ENCODE data around the gene MICALL2.

MICALL2 gene

DNA sequence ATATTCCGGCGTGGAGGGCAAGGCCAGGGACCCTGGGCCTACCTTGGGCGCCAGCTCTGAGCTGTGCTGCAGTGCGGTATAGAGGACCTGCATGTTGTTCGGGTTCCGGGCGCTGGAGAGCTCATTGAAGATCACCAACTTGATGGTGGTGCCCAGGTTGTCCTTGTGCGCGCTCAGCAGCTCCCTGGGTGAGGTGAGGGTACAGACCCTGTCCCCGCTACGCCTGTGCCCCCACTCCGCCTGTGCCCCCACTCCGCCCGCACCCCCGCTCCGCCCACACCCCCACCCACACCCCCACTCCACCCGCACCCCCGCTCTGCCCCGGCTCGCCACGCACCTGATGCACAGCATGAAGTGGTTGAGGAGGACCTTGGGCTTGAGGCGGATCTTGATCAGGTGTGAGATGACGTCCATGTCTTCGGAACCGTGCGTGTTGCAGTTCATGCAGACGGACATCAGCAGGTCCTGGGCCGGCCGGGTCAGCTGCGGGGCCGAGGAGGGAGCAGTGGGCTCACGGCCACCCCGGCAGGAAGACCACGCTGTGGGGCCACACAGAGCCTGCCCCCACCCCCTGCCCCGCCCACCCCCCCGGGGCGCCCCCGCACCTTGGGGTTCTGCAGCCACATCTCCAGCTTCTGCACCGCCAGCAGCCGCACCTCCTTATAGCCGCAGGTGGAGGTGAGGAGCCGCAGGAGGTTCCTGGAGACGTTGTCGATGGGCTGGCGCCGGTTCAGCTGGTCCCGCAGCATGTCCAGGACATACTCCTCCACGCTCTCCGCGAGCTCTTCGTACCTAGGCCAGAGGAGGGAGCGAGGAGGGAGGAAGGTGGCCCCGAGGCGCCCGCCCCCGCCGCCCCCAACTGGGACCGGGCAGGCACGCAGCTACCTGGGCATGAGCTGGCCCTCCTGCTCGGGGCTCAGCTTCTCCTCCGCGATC lies 39.4 kb upstream of the MICALL2 start:
- Histone ChIP-seq H3K9me3 (ENCODE audit: control insufficient read depth in 2 of 2, low read length in 2 of 2) (no peaks in the 10 kb centered on the region), H3K27ac (ENCODE audit: low read length) (no peak overlapping the region), H3K4me3 (ENCODE audit: low read length in 2 of 2) (no peak overlapping the region), H3K4me1 (ENCODE audit: control insufficient read depth, insufficient read depth, low read length) (peaks cover 14% of the 10 kb centered on the region), H3K27me3 (ENCODE audit: control insufficient read depth in 1 of 2, insufficient read depth in 2 of 2, low read length in 2 of 2) (no peaks in the 10 kb centered on the region), H3K36me3 (ENCODE audit: control insufficient read depth in 2 of 2, insufficient read depth in 2 of 2, low read length in 2 of 2) (peaks cover 18 to 40% of the 10 kb centered on the region in 2 donors), H3K9ac (ENCODE audit: low read length in 2 of 2) (no peak overlapping the region)

DNA sequence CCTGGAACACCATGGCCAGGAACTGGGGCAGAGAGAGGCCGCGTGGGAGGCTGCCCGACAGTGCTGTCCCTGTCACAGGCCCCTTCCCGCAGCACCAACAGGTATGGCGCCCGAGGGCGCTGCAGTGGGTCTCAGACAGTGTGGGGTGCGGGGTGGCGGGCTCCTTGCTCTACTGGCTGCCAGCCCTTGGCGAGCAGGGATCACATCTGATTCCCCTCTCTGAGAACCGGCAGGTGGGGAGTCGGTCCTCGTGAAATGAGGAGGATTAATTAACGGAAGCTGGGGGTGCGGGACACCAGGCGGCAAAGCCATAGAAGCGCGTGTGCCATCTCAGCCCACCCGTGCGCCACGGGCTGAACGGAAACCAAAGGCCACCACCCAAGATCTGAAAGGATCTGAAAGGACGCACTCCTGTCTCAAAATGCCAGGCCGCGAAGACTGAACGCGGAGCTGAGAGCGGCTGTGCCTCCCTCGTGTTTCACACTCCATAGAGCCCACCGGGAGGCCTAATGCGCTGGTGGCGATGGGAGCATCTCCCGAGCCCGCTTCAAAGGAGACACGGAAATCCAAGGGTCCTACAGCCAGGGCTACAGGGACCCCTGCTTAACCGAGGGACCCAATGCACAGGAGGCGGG lies 38.1 kb upstream of the MICALL2 start:
- Histone ChIP-seq H3K4me1 (ENCODE audit: control insufficient read depth, insufficient read depth, low read length) (peaks cover 2% of the 10 kb centered on the region), H3K27ac (ENCODE audit: low read length) (no peak overlapping the region), H3K27me3 (ENCODE audit: control insufficient read depth in 1 of 2, insufficient read depth in 2 of 2, low read length in 2 of 2) (no peaks in the 10 kb centered on the region), H3K9me3 (ENCODE audit: control insufficient read depth in 2 of 2, low read length in 2 of 2) (no peaks in the 10 kb centered on the region), H3K36me3 (ENCODE audit: control insufficient read depth in 2 of 2, insufficient read depth in 2 of 2, low read length in 2 of 2) (peaks cover 18 to 41% of the 10 kb centered on the region in 2 donors), H3K9ac (ENCODE audit: low read length in 2 of 2) (no peak overlapping the region), H3K4me3 (ENCODE audit: low read length in 2 of 2) (no peak overlapping the region)

DNA sequence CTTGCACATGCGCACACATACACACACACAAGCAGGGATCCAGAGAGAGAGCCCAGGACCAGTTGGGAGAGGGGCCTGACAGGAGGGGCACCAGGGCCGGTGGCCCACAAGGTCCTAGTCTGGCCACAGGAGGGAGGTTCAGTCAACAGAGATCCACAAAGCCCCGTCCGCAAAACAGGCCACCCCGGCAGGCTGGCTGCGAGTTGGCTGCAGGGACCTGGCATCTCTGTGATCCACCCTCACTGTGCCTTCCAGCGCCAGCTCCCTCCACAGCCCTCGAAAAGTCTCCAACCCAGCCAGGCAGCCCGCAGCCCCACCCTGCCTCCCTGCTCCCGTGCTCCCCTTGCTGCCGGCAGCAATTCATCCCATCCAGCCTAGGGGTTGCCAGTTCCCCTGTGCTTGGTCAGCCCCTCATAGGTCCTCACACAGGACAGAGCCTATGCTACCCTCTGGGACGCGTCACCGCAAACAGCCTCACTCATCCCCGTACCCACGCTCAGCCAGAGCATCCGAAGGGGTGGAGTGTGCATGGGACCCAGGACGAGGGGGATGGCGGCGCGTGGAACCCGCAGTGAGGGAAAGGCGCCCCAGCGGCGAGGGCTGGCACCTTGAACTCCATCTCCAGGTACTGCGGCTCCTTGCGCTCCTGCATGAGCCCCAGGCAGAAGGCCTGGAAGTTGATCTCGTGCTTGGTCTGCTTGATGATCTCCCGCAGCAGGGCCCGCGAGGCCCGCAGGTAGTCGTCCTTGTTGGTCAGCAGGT lies 37.4 kb upstream of the MICALL2 start:
- Histone ChIP-seq H3K27me3 (ENCODE audit: control insufficient read depth in 1 of 2, insufficient read depth in 2 of 2, low read length in 2 of 2) (no peaks in the 10 kb centered on the region), H3K4me1 (ENCODE audit: control insufficient read depth, insufficient read depth, low read length) (no peaks in the 10 kb centered on the region), H3K27ac (ENCODE audit: low read length) (no peak overlapping the region), H3K4me3 (ENCODE audit: low read length in 2 of 2) (no peak overlapping the region), H3K9ac (ENCODE audit: low read length in 2 of 2) (no peak overlapping the region), H3K36me3 (ENCODE audit: control insufficient read depth in 2 of 2, insufficient read depth in 2 of 2, low read length in 2 of 2) (peaks cover 25 to 42% of the 10 kb centered on the region in 2 donors), H3K9me3 (ENCODE audit: control insufficient read depth in 2 of 2, low read length in 2 of 2) (no peaks in the 10 kb centered on the region)

DNA sequence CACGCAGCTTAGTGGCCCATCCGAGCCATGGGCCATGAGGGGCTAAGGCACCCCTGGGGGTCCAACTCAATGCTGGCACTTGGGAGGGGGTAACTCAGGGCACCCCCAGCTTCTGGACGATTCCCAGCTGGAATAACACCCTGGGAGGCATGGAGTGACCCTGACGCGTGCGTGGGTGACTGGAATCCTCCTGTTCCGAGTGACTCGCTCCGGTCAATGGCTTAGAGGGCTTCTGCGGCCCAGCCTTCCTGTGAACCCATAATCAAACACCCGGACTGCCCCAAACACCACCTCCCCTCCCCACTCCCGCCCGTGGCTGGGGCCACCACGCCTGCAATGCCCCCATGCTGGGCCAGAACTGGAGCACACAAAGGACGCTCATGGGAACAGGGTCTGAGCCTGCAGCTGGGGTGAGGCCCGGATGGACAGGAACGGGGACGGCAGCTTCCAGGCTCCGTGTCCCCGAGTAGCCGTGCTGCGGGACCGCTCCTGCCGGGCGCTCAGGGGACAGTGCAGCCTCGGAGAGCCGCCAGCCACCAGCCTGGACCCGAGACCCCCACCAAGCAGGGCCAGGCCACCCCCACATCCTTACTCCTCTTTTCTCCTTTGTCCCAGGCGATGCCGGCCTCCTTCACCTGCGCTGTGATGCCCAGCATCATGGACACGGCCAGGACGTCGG lies 36.4 kb upstream of the MICALL2 start:
- Histone ChIP-seq H3K9me3 (ENCODE audit: control insufficient read depth in 2 of 2, low read length in 2 of 2) (no peaks in the 10 kb centered on the region), H3K4me1 (ENCODE audit: control insufficient read depth, insufficient read depth, low read length) (no peaks in the 10 kb centered on the region), H3K36me3 (ENCODE audit: control insufficient read depth in 2 of 2, insufficient read depth in 2 of 2, low read length in 2 of 2) (peaks cover 23 to 46% of the 10 kb centered on the region in 2 donors)

DNA sequence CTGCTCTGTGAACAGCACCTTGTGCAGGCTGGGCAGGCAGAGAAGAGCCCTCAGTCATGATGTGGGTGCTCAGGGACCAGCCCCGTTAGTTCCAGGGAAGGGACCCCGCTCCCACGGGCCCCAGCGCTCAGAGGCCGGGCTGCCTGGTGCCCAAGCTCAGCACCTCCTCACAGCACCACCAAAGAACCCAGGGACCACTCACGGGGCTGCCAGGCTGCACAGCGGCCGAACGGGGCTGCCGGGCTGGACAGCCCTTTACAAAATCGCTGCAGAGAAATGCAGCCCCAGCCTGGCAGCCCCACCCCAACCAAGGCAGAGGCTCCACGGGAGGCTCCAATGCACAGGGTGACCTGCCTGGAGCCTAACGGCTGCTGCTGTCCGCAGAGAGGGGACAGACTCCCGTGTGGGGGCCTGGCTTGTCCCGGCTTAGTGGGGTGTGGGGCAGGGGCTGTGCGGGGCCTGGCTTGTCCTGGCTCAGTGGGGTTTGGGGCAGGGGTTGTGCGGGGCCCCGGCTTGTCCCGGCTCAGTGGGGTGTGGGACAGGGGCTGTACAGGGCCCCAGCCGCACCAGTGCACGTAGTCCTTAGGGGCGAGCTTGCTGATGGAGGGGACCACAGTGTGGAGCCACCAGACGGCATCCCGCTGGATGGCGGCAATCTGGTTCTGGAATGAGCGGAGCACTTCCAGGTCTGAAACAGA lies 35.7 kb upstream of the MICALL2 start:
- no peaks in the 10 kb centered on the region for H3K9me3 ChIP-seq (ENCODE audit: control insufficient read depth in 2 of 2, low read length in 2 of 2)
- no peaks in the 10 kb centered on the region for H3K27me3 ChIP-seq (ENCODE audit: control insufficient read depth in 1 of 2, insufficient read depth in 2 of 2, low read length in 2 of 2)
- H3K9ac ChIP-seq (ENCODE audit: low read length in 2 of 2): no peak overlapping the region
- no peak overlapping the region for H3K4me3 ChIP-seq (ENCODE audit: low read length in 2 of 2)
- no peak overlapping the region for H3K27ac ChIP-seq (ENCODE audit: low read length)
- H3K4me1 ChIP-seq (ENCODE audit: control insufficient read depth, insufficient read depth, low read length): no peaks in the 10 kb centered on the region
- peaks cover 23 to 49% of the 10 kb centered on the region in 2 donors for H3K36me3 ChIP-seq (ENCODE audit: control insufficient read depth in 2 of 2, insufficient read depth in 2 of 2, low read length in 2 of 2)

More for the DNA sequence above, 36.4 kb upstream of the MICALL2 start:
- no peak overlapping the region for H3K9ac ChIP-seq (ENCODE audit: low read length in 2 of 2)
- no peaks in the 10 kb centered on the region for H3K27me3 ChIP-seq (ENCODE audit: control insufficient read depth in 1 of 2, insufficient read depth in 2 of 2, low read length in 2 of 2)
- H3K4me3 ChIP-seq (ENCODE audit: low read length in 2 of 2): no peak overlapping the region
- no peak overlapping the region for H3K27ac ChIP-seq (ENCODE audit: low read length)

- Histone ChIP-seq H3K27me3 (ENCODE audit: control insufficient read depth in 1 of 2, insufficient read depth in 2 of 2, low read length in 2 of 2) (no peaks in the 10 kb centered on the region), H3K4me3 (ENCODE audit: low read length in 2 of 2) (no peak overlapping the region), H3K36me3 (ENCODE audit: control insufficient read depth in 2 of 2, insufficient read depth in 2 of 2, low read length in 2 of 2) (peaks cover 29 to 51% of the 10 kb centered on the region in 2 donors), H3K27ac (ENCODE audit: low read length) (no peak overlapping the region), H3K9ac (ENCODE audit: low read length in 2 of 2) (no peak overlapping the region), H3K4me1 (ENCODE audit: control insufficient read depth, insufficient read depth, low read length) (no peaks in the 10 kb centered on the region), H3K9me3 (ENCODE audit: control insufficient read depth in 2 of 2, low read length in 2 of 2) (no peaks in the 10 kb centered on the region)
Measured at GRCh38 chr7:1494447-1494846, 35.2 kb upstream of the MICALL2 start.

DNA sequence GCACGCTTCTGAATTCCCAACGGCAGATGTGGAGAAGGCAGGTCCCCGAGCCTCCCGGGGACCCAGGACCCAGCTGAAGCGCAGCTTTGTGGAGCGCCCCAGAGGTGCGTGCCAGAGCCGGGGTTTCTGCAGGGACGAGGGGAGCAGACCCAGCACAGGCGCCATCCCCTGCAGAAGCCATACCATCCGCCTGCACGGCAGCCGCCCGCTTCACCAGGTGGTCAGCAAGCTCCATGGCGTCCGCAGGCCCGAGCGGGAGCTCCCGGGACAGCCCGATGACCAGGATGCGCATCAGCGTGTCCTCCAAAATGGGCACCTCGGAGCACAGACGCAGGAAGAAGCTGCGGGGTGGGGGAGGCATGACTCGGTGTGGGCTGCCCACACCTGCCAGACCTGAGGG lies 34.3 kb upstream of the MICALL2 start:
- Histone ChIP-seq H3K9ac (ENCODE audit: low read length in 2 of 2) (no peak overlapping the region), H3K4me1 (ENCODE audit: control insufficient read depth, insufficient read depth, low read length) (no peaks in the 10 kb centered on the region), H3K27ac (ENCODE audit: low read length) (no peak overlapping the region), H3K4me3 (ENCODE audit: low read length in 2 of 2) (no peak overlapping the region), H3K27me3 (ENCODE audit: control insufficient read depth in 1 of 2, insufficient read depth in 2 of 2, low read length in 2 of 2) (no peaks in the 10 kb centered on the region), H3K36me3 (ENCODE audit: control insufficient read depth in 2 of 2, insufficient read depth in 2 of 2, low read length in 2 of 2) (peaks cover 38 to 60% of the 10 kb centered on the region in 2 donors), H3K9me3 (ENCODE audit: control insufficient read depth in 2 of 2, low read length in 2 of 2) (no peaks in the 10 kb centered on the region)

DNA sequence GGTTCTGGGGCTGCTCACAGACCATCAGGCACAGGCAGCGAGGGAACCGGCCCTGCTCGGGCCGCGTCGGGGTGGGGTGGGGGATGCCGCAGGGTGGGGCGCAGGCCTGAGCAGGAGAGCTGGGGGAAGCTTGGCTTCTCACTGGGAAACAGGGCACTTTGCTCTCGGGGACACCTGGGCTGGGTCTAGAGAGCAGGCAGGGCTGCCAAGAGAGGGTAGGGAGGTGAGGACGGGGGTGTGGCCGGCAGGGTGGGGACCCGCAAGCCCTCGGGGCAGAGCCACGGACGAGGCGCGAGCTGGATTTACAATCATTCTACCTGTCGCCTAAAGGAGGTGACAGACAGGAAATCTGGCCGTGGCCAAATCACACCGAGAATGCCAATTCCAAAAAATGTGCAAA lies 33.9 kb upstream of the MICALL2 start:
- Histone ChIP-seq H3K4me3 (ENCODE audit: low read length in 2 of 2) (no peak overlapping the region), H3K9me3 (ENCODE audit: control insufficient read depth in 2 of 2, low read length in 2 of 2) (no peaks in the 10 kb centered on the region), H3K4me1 (ENCODE audit: control insufficient read depth, insufficient read depth, low read length) (no peaks in the 10 kb centered on the region), H3K27ac (ENCODE audit: low read length) (no peak overlapping the region), H3K36me3 (ENCODE audit: control insufficient read depth in 2 of 2, insufficient read depth in 2 of 2, low read length in 2 of 2) (peaks cover 36 to 61% of the 10 kb centered on the region in 2 donors), H3K9ac (ENCODE audit: low read length in 2 of 2) (no peak overlapping the region), H3K27me3 (ENCODE audit: control insufficient read depth in 1 of 2, insufficient read depth in 2 of 2, low read length in 2 of 2) (no peaks in the 10 kb centered on the region)

DNA sequence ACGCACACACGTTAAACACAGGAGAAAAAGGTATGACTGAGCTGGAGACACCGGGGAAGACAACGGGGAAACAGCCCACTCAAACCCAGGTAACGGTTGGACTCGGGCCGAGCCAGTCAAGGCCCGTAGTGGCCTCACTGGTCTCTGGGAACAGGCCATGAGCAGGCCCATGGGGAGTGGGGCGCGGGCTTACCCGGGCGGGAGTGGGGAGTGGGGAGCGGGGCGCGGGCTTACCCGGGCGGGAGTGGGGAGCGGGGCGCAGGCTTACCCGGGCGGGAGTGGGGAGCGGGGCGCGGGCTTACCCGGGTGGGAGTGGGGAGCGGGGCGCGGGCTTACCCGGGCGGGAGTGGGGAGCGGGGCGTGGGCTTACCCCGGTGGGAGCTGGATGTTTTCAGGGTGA lies 33.4 kb upstream of the MICALL2 start:
- Histone ChIP-seq H3K36me3 (ENCODE audit: control insufficient read depth in 2 of 2, insufficient read depth in 2 of 2, low read length in 2 of 2) (peaks cover 35 to 58% of the 10 kb centered on the region in 2 donors), H3K9me3 (ENCODE audit: control insufficient read depth in 2 of 2, low read length in 2 of 2) (no peaks in the 10 kb centered on the region)

DNA sequence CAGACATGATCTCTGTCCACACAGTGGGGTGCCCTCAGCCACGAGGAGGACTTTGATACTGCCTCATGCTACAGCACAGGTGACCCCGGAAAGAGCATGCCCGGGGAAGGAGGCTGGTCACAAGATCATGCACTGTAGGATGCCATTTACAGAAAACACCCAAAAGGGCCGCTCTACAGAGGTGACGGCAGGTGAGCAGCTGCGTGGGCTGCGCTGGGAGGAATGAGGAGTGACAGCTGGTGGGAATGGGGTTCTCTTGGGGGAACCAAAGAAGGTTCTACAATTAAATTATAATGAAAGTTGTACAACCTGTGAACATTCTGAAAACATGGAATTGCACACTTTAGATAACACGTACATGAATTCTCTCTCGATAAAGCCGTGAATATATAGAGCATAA lies 33.0 kb upstream of the MICALL2 start:
- H3K9ac ChIP-seq (ENCODE audit: low read length in 2 of 2): no peak overlapping the region
- H3K36me3 ChIP-seq (ENCODE audit: control insufficient read depth in 2 of 2, insufficient read depth in 2 of 2, low read length in 2 of 2): peaks cover 34 to 61% of the 10 kb centered on the region in 2 donors
- no peaks in the 10 kb centered on the region for H3K27me3 ChIP-seq (ENCODE audit: control insufficient read depth in 1 of 2, insufficient read depth in 2 of 2, low read length in 2 of 2)
- no peaks in the 10 kb centered on the region for H3K4me1 ChIP-seq (ENCODE audit: control insufficient read depth, insufficient read depth, low read length)
- H3K9me3 ChIP-seq (ENCODE audit: control insufficient read depth in 2 of 2, low read length in 2 of 2): no peaks in the 10 kb centered on the region
- H3K27ac ChIP-seq (ENCODE audit: low read length): no peak overlapping the region
- H3K4me3 ChIP-seq (ENCODE audit: low read length in 2 of 2): no peak overlapping the region

More for the DNA sequence above, 33.4 kb upstream of the MICALL2 start:
- Histone ChIP-seq H3K4me3 (ENCODE audit: low read length in 2 of 2) (no peak overlapping the region), H3K4me1 (ENCODE audit: control insufficient read depth, insufficient read depth, low read length) (no peaks in the 10 kb centered on the region), H3K27me3 (ENCODE audit: control insufficient read depth in 1 of 2, insufficient read depth in 2 of 2, low read length in 2 of 2) (no peaks in the 10 kb centered on the region), H3K27ac (ENCODE audit: low read length) (no peak overlapping the region), H3K9ac (ENCODE audit: low read length in 2 of 2) (no peak overlapping the region)

Data from stomach smooth muscle (tissue), 2 donors.